HG02870 (cell line): ENCODE measurements around the gene LRIG2.
A peak's percentile ranks its signal among the peaks of the same experiment; 100 is the strongest.
"Not testable (repeated sequence)": the region's sequence is repeated elsewhere in the genome, so short reads cannot be mapped to it uniquely, and the experiment has no call there.

Experiments used
- ATAC-seq: cut with Tn5 transposase; IDR thresholded peaks from one replicate; pipeline ENCODE4 v1.9.1; 2021; ENCODE audit warnings: mild to moderate bottlenecking, moderate library complexity; ENCODE audit not compliant: unreplicated experiment

LRIG2 gene

GRCh38 chr1:113072757-113073478, at the start of gene LRIG2:
Gene LRIG2 (plus strand): TSS chr1:113073198. CDS start chr1:113073407, 209 bp downstream.
- ATAC-seq: peak; percentile 95

DNA sequence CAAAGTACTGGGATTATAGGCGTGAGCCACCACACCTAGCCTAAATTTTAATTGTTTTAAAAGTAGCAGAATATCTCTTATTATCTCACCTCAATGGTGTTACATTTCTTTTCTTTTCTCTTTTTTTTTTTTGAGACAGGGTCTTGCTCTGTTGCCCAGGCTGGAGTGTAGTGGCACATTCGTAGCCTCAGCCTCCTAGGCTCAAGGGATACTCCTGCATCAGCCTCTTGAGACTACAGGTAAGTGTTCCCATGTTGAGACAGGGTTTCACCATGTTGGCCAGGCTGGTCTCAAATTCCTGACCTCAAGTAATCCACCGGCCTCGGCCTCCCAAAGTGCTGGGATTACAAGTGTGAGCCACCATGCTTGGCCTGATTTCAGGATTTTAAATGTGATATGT, 49.7 kb upstream of the LRIG2 start:
- not testable (repeated sequence) for ATAC-seq

- ATAC-seq: no peak
Measured at GRCh38 chr1:113027007-113027406, 46.0 kb upstream of the LRIG2 start.

GRCh38 chr1:113027449-113027848, 45.5 kb upstream of the LRIG2 start:
- no peak for ATAC-seq

- ATAC-seq: no peak
Measured at GRCh38 chr1:113029822-113030221, 43.2 kb upstream of the LRIG2 start.

DNA sequence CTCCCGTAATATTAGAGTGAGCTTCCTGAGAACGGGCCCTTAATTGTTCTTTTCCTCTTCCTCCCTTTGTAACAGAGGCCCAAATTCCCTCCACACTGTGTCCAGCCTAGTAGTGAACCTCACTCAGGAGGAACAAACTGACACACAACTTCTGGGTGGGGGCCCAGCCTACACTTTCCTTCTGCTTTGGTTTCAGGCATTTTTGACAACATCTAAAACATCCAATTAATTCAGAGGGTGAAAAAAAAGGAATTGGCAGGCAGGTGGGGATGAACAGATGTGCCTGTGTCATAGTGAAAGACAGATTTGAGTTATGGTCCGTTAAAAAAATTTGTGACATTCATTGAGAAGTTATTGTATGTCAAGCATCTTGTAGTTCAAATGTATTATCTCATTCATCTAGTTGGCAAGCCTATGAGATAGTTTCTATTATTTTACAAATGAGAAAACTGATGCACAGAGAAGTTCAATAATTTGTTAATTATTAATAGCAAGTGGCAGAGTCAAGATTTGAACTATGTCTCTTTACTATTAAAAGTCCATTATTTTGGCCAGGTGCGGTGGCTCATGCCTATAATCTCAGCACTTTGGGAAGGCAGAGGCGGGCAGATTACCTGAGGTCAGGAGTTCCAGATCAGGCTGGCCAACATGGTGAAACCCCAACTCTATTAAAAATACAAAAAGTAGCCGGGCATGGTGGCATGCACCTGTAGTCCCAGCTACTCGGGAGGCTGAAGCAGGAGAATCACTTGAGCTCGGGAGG, 41.6 kb upstream of the LRIG2 start:
- ATAC-seq: peak; percentile 77

GRCh38 chr1:113035086-113035485, 37.9 kb upstream of the LRIG2 start:
- ATAC-seq: no peak

DNA sequence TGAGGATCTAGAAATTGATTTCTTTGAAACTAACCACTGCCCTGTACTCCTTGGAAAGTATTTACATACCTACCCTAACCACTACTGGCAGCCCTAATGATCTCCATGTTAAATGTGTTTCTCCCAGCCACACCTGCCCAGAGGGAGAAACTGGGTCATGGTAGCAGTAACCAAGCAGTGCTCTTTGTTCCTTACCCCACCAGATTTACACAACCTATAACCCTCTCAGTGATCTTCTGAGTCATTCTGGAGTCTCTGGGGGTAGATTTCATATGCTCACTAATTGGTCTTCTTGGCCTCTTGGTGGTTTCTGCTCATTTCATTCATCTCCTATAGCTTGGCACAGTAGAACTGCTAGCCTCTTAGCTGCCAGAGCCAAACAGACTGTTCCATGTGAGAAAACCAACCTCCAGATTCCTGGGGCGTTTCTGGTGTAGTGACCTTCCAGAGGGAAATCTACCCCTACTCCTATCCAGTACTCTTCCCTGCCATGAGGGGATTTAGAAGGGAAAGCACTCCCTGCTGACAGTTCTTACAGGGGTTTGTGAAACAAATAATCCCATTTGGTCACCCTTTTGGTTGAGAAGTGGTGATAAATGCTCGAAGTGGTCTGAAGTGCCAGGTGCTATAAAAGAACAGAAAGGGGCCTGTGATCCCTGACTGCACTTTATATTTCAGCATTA, 36.2 kb upstream of the LRIG2 start:
- ATAC-seq: peak; percentile 75

GRCh38 chr1:113040041-113040440, 33.0 kb upstream of the LRIG2 start:
- ATAC-seq: no peak

DNA sequence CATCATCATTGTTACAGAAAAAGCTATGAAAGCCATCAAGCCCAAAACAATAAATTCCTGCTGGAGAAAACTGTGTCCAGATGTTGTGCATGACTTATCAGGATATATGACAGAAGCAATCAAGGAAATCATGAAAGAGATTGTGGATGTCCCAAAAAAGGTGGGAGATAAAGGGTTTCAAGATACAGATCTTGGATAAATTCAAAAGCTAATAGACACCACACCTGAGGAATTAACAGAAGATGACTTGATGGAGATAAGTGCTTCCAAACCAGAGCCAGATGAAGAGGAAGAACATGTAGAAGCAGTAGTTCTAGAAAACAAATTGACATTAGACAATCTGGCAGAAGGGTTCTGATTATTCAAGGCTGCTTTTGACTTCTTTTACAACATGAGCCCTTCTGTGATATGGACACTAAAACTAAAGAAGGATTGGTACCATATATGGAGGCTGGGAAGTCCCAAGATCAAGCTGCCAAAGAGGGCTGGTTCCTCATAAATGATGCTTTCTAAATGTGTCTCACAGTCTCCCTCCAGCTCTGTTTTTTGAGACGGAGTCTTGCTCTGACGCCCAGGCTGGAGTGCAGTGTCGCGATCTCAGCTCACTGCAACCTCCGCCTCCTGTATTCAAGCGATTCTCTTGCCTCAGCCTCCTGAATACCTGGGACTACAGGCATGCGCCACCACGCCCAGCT, 32.1 kb upstream of the LRIG2 start:
- no peak for ATAC-seq

DNA sequence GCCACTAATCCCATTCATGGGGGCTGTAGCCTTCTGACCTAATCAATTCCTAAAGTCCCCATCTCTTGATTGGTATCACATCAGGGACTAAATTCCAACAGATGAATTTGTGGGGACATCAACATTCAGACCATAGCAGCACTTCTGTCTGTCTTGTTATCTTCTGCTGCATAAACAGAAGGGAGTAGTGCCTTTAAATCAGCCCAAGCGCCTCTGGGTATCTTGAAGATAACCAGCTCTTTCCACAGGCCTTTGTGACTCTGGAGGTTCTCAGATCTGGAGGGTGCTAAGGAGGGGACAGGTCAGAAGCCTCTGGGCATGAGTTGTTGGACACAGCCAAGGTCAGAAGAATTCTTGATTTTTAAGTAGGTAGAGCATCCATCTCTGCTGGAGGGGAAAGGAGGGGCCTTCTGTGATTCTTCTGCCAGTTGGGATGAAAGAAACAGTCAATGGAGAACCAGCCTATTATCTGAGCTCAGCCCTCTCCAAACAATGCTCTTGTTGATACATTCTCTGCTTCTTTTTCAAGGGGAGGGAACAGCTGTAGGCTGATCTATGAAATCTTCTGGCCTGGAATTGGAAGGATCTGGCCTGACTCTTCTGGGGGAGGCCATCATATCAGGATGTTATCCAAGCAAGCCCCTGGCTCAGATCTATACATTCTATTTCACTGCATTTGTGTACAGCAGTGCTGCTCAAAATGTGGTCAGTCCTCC, 31.3 kb upstream of the LRIG2 start:
- ATAC-seq: no peak

DNA sequence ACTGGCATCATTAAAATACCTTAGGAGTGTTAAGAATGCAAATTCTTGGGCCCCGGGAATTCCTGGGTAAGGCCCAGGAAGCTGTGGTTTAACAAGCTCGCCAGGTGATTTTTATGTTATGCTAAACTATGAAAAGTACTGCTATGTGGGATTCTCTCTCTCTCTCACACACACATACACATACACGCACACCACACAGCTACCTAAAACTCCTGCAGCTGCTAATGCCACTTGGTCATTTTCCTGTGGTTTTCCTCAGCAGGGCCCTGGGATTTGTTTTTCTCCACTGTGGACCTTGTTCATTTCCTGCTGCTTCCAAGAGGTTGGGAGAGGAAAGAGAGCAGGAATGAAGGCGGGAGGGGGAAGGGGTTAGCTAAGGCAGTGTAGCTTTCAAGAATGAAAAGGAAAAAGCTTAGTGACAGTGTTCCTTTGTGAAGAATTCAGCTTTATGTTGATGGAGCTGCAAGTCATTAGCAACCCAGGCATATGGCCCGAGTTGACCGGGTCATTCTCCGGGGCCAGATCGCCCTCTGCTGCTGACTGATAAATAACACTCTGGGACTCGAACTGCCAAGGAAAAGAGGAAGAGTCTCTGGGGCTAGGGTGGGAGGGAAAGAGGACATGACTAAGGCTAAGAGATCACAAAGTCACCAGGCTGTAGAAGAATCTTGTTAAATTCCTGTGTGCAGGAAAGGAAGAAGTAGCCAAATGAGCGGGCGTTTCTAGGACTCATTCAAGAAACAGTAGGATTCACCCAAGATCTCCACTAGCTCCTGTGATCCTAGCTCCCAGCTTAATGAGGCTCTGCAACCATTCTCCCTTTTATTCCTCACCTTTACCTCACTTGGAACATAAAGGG, 30.5 kb upstream of the LRIG2 start:
- ATAC-seq: no peak

GRCh38 chr1:113043144-113043488, 29.9 kb upstream of the LRIG2 start:
- not testable (repeated sequence) for ATAC-seq

DNA sequence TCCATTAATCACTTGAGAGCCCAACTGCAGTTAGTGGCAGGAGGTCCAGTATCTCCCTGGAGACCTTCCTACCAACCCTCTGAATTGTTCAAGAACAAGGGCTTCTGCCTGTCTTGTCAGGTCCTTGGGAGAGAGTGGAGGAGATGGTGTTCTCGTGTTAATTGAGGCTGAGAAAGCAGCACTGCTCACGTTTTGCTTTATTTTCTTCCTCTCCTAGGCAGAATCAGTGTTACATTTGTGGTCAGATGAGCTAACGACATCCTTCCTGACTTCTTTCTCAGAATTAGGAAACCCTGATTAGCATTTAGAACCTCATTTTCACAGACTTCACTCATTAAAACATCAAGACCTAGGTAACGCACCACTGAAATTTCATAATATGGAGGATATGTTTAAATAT, 26.4 kb upstream of the LRIG2 start:
- no peak for ATAC-seq

- ATAC-seq: no peak
Measured at GRCh38 chr1:113048064-113048463, 24.9 kb upstream of the LRIG2 start.

DNA sequence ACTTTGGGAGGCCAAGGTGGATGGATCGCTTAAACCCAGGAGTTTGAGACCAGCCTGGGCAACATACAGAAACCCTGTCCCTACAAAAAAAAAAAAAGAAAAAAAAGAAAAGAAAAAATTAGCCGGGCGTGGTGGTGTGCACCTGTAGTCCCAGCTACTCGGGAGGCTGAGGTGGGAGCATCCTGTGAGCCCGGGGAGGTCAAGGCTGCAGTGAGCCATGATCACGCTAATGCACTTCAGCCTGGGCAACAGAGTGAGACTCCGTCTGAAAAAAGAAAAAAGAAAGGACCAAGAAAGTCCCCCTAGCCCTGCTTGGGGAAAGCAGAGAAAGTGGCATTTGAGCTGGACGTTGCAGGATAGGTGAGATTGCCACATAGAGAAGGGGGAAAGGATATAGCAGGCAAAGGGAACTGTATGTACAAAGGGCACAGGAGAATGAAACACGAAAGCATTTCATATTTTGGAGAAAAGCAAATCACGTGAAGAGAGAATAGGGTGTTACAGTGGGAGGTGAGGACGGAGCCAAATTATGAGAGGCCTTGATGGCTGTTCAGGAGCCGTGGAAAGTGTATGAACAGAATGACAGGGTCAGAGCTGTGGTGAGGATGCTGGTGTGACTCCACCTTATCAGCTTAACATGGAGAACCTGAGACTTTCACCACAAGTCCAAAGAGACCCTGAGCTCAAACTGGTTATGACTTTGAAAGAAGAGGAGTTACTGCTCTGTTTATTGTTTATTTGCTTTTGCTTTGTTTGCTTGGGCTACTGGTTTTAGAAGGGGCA, 19.5 kb upstream of the LRIG2 start:
- ATAC-seq: no peak

- ATAC-seq: no peak
Measured at GRCh38 chr1:113055570-113055969, 17.4 kb upstream of the LRIG2 start.

DNA sequence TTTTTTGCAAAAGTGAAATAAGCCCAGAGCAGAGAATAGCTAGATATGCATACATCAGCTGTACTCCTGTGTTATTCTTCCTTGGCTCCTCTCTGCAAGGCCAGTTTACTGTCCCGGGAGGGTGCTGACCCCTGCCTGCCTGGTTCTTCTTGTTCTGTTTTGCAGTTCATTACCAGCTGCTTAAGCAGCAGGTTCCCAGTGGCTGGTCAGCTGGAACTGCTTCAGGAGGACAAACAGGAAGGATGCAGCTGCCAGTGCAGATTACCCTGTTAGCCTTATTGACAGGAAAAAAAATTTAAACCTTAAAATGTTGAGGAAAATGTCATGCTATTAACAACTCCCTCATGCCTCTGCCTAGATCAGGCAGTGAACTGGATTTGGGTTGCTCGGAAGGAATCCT, 16.0 kb upstream of the LRIG2 start:
- ATAC-seq: no peak
